GM03348 (cell line): ENCODE data around the gene ESYT2.

Experiments
- DNase-seq: peaks from one replicate; pipeline ENCODE4 v3.0.0; 2012; ENCODE audit warnings: low spot score

Gene ESYT2

GRCh38 chr7:158825628-158826289 lies 3.5 kb downstream of the ESYT2 start:
- no peak for DNase-seq

DNA sequence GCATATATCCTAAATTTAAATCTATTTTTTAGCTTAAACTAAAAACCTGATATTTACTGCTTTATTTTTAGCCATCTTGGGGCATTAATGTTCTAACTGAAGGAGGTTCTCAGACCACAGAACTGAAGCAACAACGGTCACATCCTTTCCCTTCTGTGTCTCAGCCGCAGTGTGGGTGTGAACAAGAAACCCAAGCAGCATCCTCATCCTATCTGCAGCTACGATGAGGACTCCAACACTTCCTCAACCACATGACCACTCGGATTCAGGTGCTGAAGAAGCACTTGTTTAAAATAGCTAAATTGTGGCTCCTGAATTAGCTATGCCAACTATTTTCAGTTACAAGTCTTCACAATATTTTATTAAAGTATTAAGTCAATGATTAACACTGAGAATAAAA lies 5.3 kb downstream of the ESYT2 start:
- no peak for DNase-seq

DNA sequence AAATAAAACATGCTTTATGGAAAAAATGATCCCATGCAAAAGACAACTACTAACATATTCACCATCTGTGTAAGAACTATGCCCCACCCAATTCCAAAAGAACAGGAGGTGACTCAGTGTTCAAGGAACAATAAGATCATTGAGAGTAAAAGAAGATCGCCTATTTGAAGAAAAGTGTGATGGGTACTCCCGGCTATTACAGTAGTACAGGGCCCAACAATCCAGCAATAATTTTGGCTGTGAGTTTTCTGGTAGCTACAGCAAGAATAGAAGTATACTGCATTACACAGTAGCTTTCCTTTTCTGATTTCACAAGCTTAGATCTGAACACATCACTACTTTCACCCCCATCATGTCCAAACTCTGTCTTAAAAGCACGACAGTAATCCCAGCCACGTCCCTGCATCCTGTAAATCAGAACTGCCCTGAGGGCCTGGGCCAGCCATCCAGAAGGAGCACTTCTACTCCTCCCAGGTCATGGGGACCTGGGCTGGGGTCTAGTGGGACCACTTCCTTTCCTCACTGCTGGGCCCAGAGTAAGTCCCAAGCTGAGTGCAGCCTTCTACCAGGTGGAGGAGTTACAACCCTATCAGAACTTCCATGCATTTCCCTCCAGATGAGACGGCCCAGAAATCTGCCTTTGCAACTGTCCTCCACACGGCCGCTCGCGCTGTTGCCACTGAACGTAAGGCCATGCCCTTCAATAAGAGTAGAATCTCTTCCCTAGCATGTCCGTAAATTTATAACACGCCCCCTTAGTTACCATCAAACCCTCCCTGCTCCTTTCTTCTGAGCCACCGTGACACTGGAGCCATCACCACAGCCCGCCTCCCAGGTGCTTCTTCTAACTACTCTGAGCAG lies 7.9 kb downstream of the ESYT2 start:
- DNase-seq = peak; percentile 68

DNA sequence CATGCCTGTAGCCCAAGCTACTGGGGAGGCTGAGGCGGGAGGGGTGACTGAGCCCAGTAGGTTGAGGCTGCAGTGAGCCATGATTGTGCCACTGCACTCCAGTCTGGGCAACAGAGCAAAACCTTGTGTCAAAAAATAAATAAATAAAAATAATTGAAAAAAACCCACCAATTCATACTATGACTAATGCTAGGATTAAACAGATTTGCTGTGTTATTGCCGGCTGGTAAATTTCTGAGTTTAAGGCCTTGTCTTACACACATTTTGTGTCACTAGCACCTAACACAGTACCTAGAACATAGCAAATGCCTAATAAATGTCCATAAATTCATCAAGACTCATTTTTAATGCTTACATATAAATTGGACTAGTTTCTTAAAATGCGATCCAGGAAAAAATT lies 8.7 kb downstream of the ESYT2 start:
- no peak for DNase-seq

DNA sequence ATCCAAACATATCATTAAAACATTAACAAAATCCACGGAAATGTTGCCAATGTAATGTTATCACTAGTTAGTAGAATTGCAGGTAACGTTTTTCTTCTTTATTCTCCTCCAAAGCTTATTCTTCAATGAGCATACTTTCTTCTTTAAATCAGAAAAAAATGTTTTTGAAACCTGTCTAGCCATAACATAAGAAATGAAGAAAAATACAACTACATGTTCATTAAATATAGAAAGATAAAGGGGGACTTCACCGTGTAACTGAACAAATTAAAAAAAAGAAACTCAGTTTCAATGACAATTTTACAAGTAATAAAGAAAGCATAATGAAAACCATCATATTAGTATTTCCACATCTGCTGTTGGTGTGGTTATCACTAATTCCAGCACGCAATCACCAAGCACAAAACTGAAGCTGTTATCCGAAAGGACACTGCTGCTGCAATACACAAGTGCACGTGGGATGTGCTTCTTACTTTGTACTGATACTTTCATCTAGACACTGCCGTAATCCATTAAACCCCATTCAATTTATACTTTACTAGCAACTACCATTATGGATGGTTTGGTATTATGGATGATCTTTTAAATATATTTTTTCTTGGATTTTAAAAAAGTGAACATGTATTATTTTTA lies 9.6 kb downstream of the ESYT2 start:
- peak; percentile 28 for DNase-seq

DNA sequence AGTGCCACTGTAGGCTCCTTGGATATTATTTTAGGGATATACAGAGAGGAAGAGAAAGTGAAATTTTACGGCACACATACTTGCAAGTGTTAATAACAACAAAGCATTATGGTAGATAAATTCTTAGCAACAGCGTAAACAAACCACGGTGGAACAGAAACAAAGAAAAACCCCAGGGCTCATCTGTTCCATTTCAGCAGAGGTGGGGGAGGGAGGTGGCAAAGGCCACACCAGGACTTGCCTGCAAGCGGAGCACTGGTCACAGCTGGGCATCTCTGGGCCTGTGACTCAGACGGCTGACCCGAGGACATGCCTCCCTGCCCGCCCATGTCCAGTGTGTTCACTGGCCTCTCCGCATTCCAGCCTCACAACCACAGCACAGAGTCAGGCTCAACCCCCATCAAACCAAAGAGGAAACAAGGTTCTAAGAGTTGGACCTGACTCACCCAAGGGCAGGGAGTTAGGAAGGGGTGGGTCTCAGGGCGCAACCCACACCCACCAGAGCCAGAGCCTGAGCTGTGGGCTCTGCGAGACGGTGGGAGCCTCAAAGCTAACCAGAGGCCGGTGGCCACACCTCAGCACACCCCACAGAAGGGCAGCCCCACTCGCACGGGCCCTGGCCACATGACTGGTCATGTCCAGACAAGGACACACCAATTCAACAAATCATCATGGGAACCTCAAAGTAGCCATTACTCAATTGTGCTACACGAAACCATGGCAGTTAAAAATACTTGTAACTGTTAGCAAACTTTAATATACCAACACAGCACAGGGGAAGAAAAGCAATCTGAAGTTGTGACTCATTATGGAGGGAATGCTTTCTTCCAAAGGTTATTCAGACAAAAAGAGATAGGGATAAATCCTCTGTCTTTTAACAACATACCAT lies 10.7 kb downstream of the ESYT2 start:
- peak; percentile 92 for DNase-seq

DNA sequence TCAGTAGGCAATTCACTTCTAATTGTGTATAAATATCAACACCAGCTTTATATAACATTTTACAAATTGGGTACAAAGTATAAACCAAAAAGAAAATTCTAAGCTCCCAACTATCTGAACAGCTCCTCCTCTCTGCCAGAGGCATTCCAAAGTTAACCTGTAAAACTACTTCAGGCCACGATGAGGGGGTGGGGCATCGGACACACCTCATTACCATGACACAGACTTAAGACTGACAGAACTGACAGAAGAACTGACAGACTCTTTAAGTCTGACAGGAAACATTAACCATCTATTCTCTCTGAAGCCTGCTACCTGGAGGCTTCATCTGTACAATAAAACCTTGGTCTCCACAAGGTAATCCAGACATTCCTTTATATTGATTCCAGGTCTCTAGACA lies 12.3 kb downstream of the ESYT2 start:
- no peak for DNase-seq

GRCh38 chr7:158816271-158816670 lies 13.0 kb downstream of the ESYT2 start:
- peak; percentile 39 for DNase-seq

GRCh38 chr7:158815800-158816128 lies 13.5 kb downstream of the ESYT2 start:
- no peak for DNase-seq

DNA sequence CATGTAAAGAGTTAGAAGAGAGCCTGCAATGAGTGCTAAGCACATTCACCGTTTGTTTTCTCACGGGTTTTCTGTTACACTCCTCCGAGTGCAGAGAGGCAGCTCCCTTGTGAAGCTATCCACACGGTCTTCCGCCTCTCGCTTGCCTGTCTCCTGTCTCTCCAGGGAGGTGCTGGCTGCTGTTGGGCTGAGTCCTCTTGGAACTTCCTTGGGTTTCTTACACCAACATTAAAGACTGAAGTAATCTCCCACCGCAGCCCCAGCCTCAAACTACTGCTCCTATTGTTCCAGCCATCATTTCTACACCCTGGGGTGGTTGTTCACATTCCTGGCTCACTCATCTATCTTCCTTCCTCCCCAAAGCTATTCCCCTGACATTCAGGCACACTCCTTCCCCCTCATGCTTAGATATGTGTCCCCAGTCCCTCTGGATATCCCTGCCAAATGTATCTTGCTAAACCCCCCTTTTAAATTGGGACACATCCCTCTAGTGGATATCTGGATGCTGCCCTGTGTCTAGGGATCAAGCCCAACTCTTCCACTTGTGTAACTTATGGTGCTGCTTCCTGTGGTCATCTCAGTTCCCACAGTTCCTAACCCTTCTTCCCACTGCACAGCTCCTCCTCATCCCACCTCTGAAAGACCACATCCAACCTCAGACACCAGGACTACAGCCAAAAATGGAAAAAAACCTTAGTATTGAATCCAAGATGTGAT lies 14.1 kb downstream of the ESYT2 start:
- DNase-seq = no peak

DNA sequence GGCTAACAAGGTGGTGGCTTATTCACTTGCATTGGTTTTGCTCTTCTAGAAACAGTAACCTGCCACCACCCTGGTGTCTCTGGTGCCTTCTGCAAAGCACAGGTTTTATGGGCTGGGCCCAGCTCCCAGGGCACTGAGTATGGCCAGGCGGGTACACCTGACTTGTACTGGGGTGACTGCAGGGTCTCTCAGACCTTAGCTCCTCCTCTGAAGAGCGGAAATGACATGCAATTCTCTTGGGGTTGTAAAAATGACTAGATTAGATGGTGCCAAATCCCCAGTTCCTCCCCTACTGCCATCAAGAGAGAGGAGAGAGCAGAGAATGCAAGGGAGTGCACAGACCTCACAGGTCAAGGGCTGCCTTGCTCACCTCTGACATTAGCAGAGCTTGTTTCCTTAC lies 14.7 kb downstream of the ESYT2 start:
- no peak for DNase-seq

DNA sequence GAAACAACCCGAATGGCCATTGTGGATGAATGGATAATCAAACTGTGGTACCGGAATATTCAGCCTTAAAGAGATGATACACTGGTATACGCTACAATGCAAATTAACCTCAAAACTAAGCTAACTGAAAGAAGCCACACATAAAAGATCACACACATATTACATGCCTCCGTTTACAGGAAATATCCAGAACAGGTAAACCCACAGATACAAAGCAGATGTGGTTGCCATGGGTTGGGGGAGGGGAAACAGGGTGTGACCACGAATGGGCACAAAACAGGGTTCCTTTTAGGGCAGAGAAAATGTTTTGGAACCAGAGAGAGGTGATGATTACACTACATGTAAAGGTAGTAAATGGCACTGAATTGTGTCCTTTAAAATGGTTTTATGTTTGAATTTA lies 16.6 kb downstream of the ESYT2 start:
- no peak for DNase-seq

- no peak for DNase-seq
Measured at GRCh38 chr7:158811894-158812293, 17.4 kb downstream of the ESYT2 start.

DNA sequence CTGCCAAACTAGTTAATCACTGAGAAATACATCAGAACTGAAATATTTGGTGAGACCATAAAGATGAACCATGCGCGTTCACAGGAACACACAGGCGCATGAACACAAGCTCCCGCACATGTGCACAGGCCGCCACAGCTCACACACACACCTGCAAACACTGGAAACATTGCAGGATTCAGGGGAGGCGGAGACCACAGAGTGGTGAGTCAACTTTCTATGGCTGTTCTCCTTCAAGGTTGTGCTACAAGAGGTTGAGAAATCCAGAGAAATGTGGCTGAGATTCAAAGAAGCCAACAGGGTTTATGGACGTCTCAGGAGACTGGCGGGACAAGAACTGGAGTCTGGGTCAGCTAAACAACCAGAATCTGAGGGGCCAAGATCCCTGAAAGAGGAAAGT lies 17.8 kb downstream of the ESYT2 start:
- peak; percentile 50 for DNase-seq

DNA sequence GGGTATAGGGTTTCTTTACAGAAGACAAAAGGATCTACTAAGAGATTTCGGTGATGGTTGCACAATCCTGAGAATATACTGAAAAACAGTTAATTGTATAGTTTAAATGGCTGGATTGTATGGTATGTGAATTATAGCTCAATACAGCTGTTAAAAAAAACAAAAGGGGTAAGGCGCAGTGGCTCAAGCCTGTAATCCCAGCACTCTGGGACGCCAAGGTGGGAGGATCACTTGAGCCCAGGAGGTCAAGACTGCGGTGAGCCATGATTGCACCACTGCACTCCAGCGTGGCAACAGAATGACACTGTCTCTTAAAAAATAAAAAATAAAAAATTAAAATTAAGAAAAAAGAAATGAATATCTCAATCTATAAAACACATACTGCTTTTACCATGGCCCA lies 18.5 kb downstream of the ESYT2 start:
- no peak for DNase-seq

- no peak for DNase-seq
Measured at GRCh38 chr7:158809596-158809995, 19.7 kb downstream of the ESYT2 start.

- DNase-seq = no peak
Measured at GRCh38 chr7:158808126-158808525, 21.2 kb downstream of the ESYT2 start.

- no peak for DNase-seq
Measured at GRCh38 chr7:158805937-158806336, 23.4 kb downstream of the ESYT2 start.

DNA sequence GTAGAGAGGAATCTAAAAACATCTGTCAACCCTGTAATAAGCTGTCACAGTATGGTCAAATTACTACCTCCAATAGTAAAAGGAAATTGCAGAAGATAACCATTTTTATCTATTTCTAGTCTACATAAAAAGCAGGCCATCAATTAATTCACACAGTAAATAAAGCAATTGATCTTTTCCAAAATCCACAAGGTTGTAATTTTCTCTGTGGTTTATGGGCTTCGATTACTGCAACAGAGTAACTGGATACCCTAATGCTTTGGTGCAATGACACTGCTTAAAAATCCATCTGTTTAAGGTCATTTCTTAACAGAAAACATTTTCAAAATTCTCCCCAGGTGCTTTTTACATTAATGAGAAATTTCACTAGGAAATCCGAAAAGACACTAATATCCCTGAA lies 23.9 kb downstream of the ESYT2 start:
- DNase-seq = no peak

DNA sequence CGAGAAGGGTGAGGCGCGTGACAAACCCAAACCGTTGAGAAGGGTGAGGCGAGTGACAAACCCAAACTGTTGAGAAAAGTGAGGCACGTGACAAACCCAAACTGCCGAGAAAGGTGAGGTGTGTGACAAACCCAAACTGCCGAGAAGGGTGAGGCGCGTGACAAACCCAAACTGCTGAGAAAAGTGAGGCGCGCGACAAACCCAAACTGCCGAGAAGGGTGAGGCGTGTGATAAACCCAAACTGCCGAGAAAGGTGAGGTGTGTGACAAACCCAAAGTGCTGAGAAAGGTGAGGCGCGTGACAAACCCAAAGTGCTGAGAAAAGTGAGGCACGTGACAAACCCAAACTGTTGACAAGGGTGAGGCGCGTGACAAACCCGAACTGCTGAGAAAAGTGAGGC lies 25.0 kb downstream of the ESYT2 start:
- DNase-seq = no peak

- no peak for DNase-seq
Measured at GRCh38 chr7:158803367-158803969, 25.8 kb downstream of the ESYT2 start.
